ENCODE results near the gene ITGB1.
A peak's percentile ranks its signal among the peaks of the same experiment; 100 is the strongest.
"Not testable (repeated sequence)": the region's sequence is repeated elsewhere in the genome, so short reads cannot be mapped to it uniquely, and the experiment has no call there.

ITGB1 gene

GRCh38 chr10:32984003-32984600 is 26.1 kb upstream of the ITGB1 start:
- H3K4me3 ChIP-seq (ENCODE audit: low read length), result no peak overlapping the region
- no peak for TF ChIP-seq CTCF (conservative IDR thresholded peaks at IDR 0.05; ENCODE audit: low read depth, low read length)
- no peak for DNase-seq (ENCODE audit: low read depth)

GRCh38 chr10:32982911-32983909 is 25.2 kb upstream of the ITGB1 start:
- TF ChIP-seq CTCF (conservative IDR thresholded peaks at IDR 0.05; ENCODE audit: low read depth, low read length), result no peak
- H3K4me3 ChIP-seq (ENCODE audit: low read length), result no peak overlapping the region
- DNase-seq (ENCODE audit: low read depth), result peak; percentile 51

GRCh38 chr10:32982293-32982709 is 24.3 kb upstream of the ITGB1 start:
- H3K4me3 ChIP-seq (ENCODE audit: low read length), result no peak overlapping the region
- DNase-seq (ENCODE audit: low read depth), result no peak
- no peak for TF ChIP-seq CTCF (conservative IDR thresholded peaks at IDR 0.05; ENCODE audit: low read depth, low read length)

- no peak overlapping the region for H3K4me3 ChIP-seq (ENCODE audit: low read length)
- no peak for DNase-seq (ENCODE audit: low read depth)
- TF ChIP-seq CTCF (conservative IDR thresholded peaks at IDR 0.05; ENCODE audit: low read depth, low read length), result no peak
Observed at GRCh38 chr10:32981760-32982159, 23.7 kb upstream of the ITGB1 start.

- H3K4me3 ChIP-seq (ENCODE audit: low read length), result peak overlapping the region; percentile 61
- DNase-seq (ENCODE audit: low read depth), result peak; percentile 82
- TF ChIP-seq CTCF (conservative IDR thresholded peaks at IDR 0.05; ENCODE audit: low read depth, low read length), result no peak
Observed at GRCh38 chr10:32980558-32981468, 22.8 kb upstream of the ITGB1 start.

GRCh38 chr10:32980242-32980557 is 22.2 kb upstream of the ITGB1 start:
- DNase-seq (ENCODE audit: low read depth), result no peak
- no peak for TF ChIP-seq CTCF (conservative IDR thresholded peaks at IDR 0.05; ENCODE audit: low read depth, low read length)
- H3K4me3 ChIP-seq (ENCODE audit: low read length), result peak overlapping the region; percentile 61

GRCh38 chr10:32979719-32980118 is 21.7 kb upstream of the ITGB1 start:
- DNase-seq (ENCODE audit: low read depth); H3K4me3 ChIP-seq (ENCODE audit: low read length): not testable (repeated sequence)

Measured in retinal pigment epithelial cell (primary cell).